ENCODE measurements around the gene GPR25.

The GPR25 gene

DNA sequence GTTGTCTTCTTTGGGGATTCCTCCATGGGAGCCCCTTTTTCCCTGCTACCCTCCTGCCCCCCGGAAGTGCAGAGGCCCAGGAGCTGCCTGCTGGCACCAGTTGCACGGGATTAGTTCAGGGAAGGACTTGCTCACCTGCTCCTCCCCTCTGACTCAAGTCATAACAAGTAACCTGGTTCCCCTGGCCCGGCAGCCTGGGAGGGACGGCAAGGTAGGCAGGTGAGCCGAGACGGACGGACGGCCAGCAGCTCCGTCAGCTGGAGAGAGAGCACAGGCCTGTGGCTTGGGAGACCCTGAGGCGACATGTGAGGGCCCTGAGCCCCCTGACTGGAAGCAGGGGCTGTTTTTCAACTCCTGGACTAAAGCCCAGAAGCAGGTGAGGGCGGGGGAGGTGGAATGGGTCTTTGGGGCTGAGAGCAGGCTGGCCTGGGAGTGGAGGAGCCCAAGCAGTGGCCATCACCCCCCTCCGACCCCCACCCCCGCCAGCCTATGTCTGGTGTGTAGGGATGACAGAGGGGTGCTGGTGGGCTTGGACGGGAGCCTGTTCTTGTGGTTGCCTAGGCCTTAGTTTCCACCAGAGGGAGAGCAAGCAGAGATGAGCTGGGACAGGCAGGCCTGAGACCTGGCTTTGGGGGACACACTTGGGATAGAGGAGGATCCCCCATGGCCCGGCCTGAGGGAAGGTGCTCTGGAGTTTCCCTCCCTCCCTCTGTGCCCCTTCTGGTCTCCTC is 22.1 kb downstream of the GPR25 start, which contains the start of gene INAVA:
INAVA (plus strand) TSS at position 189 of the 731 bp plus-strand sequence. CDS start 3,501 bp downstream, outside the sequence.
- no peak for TF ChIP-seq POLR2A (IDR thresholded peaks at IDR 0.05; ENCODE audit: low read depth, low read length)
- DNase-seq (ENCODE audit: insufficient read length, low spot score) (no peak), FAIRE-seq (no peak)

- DNase-seq (ENCODE audit: insufficient read length, low spot score) (no peak), FAIRE-seq (no peak)
- TF ChIP-seq POLR2A (IDR thresholded peaks at IDR 0.05; ENCODE audit: low read depth, low read length): no peak
Observed at GRCh38 chr1:200895443-200895789, 22.6 kb downstream of the GPR25 start.

DNA sequence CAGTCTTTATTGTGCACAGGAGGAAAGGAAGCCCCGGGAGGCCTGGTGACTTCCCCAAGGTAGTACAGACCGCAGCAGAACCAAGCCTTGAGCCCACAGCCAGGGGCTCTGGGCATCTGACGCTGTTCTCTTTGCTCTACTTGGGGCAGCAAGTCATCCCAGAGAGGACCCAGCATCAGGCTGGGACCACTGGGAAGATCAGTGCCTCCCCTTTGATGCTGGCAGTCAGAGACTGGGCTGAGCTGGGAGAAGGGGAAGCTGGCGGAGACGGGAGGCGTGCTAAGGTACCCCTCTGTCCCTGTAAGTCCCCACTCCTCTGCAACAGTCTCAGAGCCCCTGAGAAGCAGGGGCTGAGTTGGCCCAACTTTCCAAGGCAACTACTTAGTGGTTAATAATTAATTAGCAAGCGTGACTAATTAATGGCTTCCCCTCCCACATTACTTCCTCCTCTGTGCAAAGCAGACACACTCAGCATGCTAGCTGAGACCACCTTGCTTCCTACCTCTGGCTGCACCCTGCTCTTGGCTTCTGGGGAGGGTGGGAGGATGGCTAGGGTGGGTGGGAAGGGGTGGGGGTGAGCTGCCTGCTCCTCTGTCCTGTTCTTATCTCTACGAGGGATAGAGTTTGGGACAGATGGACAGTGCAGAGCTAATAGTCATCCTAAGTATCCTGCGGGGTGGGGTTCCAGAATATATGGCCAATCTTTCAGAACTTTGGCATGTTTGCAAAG is 23.2 kb downstream of the GPR25 start:
- FAIRE-seq: no peak
- TF ChIP-seq POLR2A (IDR thresholded peaks at IDR 0.05; ENCODE audit: low read depth, low read length): no peak
- no peak for DNase-seq (ENCODE audit: insufficient read length, low spot score)

DNA sequence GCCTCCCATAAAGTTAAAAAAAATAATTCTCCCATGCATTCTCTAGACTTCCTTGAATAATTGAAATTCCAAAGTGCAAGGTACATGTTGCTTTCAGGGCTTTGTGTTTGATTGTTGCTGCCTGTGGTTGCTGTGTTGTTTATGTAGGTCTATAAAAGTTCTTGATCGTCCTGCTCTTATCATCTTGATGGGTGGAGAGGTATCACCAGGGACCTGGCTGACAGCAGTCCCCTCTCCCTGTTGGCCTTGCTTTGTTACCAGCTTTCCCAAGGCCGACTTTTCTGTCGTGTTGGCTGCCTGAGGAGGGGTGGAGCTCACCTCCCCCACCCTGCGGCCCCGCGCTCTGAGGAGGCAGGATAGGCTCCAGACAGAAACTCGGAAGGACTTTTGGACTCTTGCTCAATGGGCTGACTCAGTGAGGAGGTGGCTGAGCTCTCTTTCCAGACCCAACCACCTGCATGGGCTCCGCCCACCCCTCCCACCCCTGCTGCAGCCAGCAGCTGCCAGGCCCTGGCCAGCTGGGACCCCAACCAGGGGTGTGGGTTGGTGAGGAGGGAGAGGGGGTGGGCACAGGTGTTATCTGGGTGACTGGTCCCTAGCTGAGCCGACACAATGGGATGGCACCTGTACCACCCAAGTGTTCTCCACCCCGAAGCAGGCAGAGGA is 23.9 kb downstream of the GPR25 start:
- no peak for FAIRE-seq
- DNase-seq (ENCODE audit: insufficient read length, low spot score): peak; percentile 54
- no peak for TF ChIP-seq POLR2A (IDR thresholded peaks at IDR 0.05; ENCODE audit: low read depth, low read length)

DNA sequence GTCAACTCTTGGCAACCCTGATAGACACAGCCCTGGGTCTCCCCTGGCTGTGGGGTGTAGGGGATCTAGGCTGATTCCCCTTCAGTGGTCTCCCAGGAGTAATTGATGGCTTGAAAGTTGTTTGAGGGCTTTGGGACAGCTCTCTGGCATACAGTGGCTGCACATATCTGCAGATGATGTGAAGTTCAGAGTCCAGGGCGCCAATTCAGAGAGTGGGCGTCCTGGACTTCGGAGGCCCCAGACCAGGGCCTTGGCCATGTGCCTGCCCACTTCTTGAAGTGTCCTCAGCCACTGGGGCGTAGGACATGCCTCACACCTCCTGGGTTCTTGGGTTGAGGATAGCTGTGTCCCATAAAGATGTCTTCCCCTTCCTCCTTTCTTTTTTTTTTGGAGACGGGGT is 24.5 kb downstream of the GPR25 start:
- TF ChIP-seq POLR2A (IDR thresholded peaks at IDR 0.05; ENCODE audit: low read depth, low read length): no peak
- no peak for FAIRE-seq
- DNase-seq (ENCODE audit: insufficient read length, low spot score): no peak

DNA sequence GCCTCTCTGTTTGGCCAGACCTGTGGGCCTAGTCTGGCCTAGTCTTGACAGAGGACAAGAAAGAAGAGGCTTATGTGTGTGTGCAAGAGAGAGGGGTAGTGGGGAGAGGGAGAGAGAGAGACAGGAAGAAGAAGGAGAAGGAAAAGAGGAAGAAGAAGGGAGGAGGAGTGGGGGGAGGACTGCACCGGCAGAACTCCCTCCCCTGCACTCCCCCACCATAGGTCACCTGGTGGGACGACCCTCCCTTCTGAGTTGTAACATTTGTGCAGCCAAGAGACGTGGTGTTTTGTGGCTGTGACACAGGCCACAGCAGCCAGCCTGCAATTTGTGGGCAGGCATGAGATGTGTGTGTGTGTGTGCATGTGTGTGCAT is 26.2 kb downstream of the GPR25 start:
- TF ChIP-seq POLR2A (IDR thresholded peaks at IDR 0.05; ENCODE audit: low read depth, low read length): no peak
- FAIRE-seq (no peak), DNase-seq (ENCODE audit: insufficient read length, low spot score) (no peak)

- FAIRE-seq (no peak), DNase-seq (ENCODE audit: insufficient read length, low spot score) (no peak)
- TF ChIP-seq POLR2A (IDR thresholded peaks at IDR 0.05; ENCODE audit: low read depth, low read length): no peak
Observed at GRCh38 chr1:200899451-200899915, 26.7 kb downstream of the GPR25 start.

GRCh38 chr1:200899954-200900867 is 27.4 kb downstream of the GPR25 start:
- no peak for TF ChIP-seq POLR2A (IDR thresholded peaks at IDR 0.05; ENCODE audit: low read depth, low read length)
- no peak for FAIRE-seq
- no peak for DNase-seq (ENCODE audit: insufficient read length, low spot score)

- no peak for TF ChIP-seq POLR2A (IDR thresholded peaks at IDR 0.05; ENCODE audit: low read depth, low read length)
- DNase-seq (ENCODE audit: insufficient read length, low spot score) (no peak), FAIRE-seq (no peak)
Observed at GRCh38 chr1:200900877-200901276, 28.1 kb downstream of the GPR25 start.

DNA sequence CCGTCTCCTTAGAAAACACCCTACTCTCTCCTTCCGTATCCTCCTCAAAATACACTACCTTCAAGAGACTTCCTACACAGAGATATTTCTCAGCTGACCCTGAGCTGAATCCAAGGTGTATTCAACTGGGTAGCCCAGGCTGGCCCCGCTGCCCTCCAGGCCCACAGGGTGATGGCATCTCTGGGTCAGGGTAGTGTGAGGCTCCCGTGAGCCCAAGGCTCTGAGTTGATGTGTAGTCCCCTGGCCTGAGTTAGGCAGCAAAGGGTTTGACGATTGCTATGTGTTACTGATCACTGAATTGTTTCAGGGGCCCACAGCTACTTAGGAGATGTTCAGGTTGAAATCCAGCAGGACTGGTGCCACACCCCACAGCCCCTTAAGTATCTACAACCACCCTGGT is 28.6 kb downstream of the GPR25 start:
- no peak for TF ChIP-seq POLR2A (IDR thresholded peaks at IDR 0.05; ENCODE audit: low read depth, low read length)

DNA sequence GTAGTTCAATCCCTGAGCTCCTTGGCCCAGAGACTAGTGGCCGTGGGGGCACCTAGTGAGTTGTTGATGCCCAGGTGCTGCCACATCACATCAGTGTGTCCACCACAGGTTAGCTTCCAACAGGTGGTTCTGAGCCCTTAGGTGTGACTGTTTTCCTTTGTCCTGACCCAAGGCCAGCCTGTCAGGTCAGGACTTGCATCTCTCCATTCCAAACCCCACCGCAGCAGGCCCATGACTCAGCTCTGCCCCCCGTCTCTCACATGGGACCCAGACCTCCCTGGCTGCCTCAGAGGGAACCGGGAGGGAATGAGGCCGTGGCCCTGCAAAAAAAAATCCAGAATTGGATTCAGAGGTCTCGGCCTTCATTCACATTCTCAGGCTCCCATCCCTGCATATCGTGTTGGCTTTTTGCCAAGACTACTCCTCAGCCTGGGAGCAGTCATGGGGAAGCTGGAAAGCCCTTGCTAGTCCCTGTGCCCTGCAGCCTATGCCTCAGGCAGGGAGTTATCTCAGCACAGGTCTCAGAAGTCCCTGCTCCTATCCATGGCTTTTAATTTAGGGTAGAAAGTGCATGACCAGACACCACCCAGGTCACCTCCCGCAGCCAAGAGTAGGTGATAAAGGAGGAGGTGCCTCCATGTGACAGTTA is 29.1 kb downstream of the GPR25 start:
- FAIRE-seq: no peak
- no peak for DNase-seq (ENCODE audit: insufficient read length, low spot score)
- TF ChIP-seq POLR2A (IDR thresholded peaks at IDR 0.05; ENCODE audit: low read depth, low read length): no peak

More for the DNA sequence above, 28.6 kb downstream of the GPR25 start:
- FAIRE-seq (no peak), DNase-seq (ENCODE audit: insufficient read length, low spot score) (no peak)

DNA sequence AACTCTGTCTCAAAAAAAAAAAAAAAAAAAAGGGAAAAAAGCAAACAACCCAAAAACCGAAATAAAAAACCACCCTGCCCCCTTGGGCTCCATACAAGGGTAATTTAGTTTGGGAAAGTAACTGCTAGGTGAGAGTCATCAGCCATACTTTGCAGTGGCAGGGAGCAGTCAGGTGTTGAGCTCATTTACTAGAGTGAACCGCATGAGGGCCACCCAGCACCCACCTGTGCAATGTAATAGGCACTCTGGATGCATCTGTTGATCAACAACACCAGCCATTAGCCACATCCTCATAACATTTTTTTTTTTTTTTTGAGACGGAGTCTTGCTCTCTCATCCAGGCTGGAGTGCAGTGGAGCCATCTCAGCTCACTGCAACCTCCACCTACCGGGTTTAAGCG is 31.0 kb downstream of the GPR25 start:
- no peak for TF ChIP-seq POLR2A (IDR thresholded peaks at IDR 0.05; ENCODE audit: low read depth, low read length)
- FAIRE-seq (no peak), DNase-seq (ENCODE audit: insufficient read length, low spot score) (no peak)

- no peak for TF ChIP-seq POLR2A (IDR thresholded peaks at IDR 0.05; ENCODE audit: low read depth, low read length)
- FAIRE-seq: no peak
- no peak for DNase-seq (ENCODE audit: insufficient read length, low spot score)
Observed at GRCh38 chr1:200904772-200905171, 32.0 kb downstream of the GPR25 start.
